Panc1 (cell line): Measurements from ENCODE around the gene RXFP4.

ENCODE experiments used
- CTCF ChIP-seq: fragments of 450-650 bp; IDR thresholded peaks from 2 replicates; pipeline ENCODE4 v1.5.1; 2017; ENCODE audit warnings: mild to moderate bottlenecking
- POLR2AphosphoS5 ChIP-seq: IDR thresholded peaks from 2 replicates; pipeline ENCODE4 v1.6.1; 2012; ENCODE audit warnings: mild to moderate bottlenecking, low read depth, low read length, moderate library complexity
- REST ChIP-seq, 2 experiments: IDR thresholded peaks; 2 replicates each; pipeline ENCODE4 v1.6.1; 2011 to 2012; ENCODE audit warnings: low read depth in 2 of 2, control low read depth in 1 of 2, low read length in 1 of 2, mild to moderate bottlenecking in 1 of 2, moderate library complexity in 1 of 2; ENCODE audit not compliant: insufficient read depth in 1 of 2
- SIN3A ChIP-seq: IDR thresholded peaks from 2 replicates; pipeline ENCODE4 v1.6.1; 2012; ENCODE audit warnings: low read depth, mild to moderate bottlenecking, low read length, moderate library complexity, borderline replicate concordance; ENCODE audit not compliant: insufficient read depth
- TCF7L2 ChIP-seq: IDR thresholded peaks from 2 replicates; pipeline ENCODE4 v1.6.1; 2011; ENCODE audit warnings: mild to moderate bottlenecking, low read depth, low read length, inconsistent platforms

GRCh38 chr1:155966750-155967149, 25.3 kb downstream of the RXFP4 start:
- no peak for TF ChIP-seq CTCF
- no peak for TF ChIP-seq TCF7L2
- no peak for TF ChIP-seq POLR2AphosphoS5
- TF ChIP-seq REST (IDR thresholded peaks at IDR 0.05; ENCODE audit: insufficient read depth in 1 of 2, low read depth in 2 of 2, low read length in 1 of 2) = no peak
- no peak for TF ChIP-seq SIN3A
